ENCODE results near the gene GNB1.

- TF ChIP-seq CTCF (IDR thresholded peaks at IDR 0.05) (no peak), REST (IDR thresholded peaks at IDR 0.05; ENCODE audit: low read depth, low read length) (no peak), EP300 (IDR thresholded peaks at IDR 0.05; ENCODE audit: borderline replicate concordance in 1 of 2, low read depth in 1 of 2, low read length in 1 of 2) (no peak), POLR2AphosphoS5 (IDR thresholded peaks at IDR 0.05; ENCODE audit: low read depth, low read length) (no peak), MAX (IDR thresholded peaks at IDR 0.05; ENCODE audit: low read depth) (no peak), NFIC (IDR thresholded peaks at IDR 0.05; ENCODE audit: borderline replicate concordance) (no peak), YY1 (IDR thresholded peaks at IDR 0.05; ENCODE audit: low read depth) (no peak), EZH2phosphoT487 (IDR thresholded peaks at IDR 0.05; ENCODE audit: borderline replicate concordance, low read depth) (no peak), MXI1 (IDR thresholded peaks at IDR 0.05; ENCODE audit: low read depth, low read length) (no peak)
These were observed 58.7 kb downstream of the GNB1 start for GRCh38 chr1:1832166-1832565.
